Breast epithelium (tissue), 4 donors: ENCODE measurements around the gene NME7. TPM values are rescaled to one million over a fixed set of nuclear protein-coding genes. Genes with fewer than 3 reads are reported as not detected.

ENCODE experiments used
- DNase-seq, 2 donors: peaks; one replicate each; pipeline ENCODE4 v3.0.0-alpha.2; 2019; ENCODE audit warnings: low spot score in 2 of 2
- H3K27ac ChIP-seq, 2 donors: fragments of 200-600 bp; sonication (generic) in 1 of 2; one replicate each; pipeline ENCODE4 v1.5.1; 2016 to 2019; ENCODE audit warnings: mild to moderate bottlenecking in 1 of 2
- H3K27me3 ChIP-seq, 2 donors: fragments of 200-600 bp; sonication (generic) in 1 of 2; one replicate each; pipeline versions ENCODE4 v1.5.1 to v1.6.0; 2017 to 2019; ENCODE audit warnings: control low read depth in 1 of 2, mild to moderate bottlenecking in 1 of 2
- H3K36me3 ChIP-seq: fragments of 200-600 bp; one replicate; pipeline ENCODE4 v1.5.1; 2019
- H3K4me1 ChIP-seq, 2 donors: fragments of 200-600 bp; sonication (generic); one replicate each; pipeline ENCODE4 v1.5.1; 2016 to 2019; ENCODE audit warnings: control low read depth in 1 of 2
- H3K4me3 ChIP-seq, 3 donors: fragments of 200-600 bp; sonication (generic); 1 replicate in 2 of 3; 2 replicates in 1 of 3; pipeline ENCODE4 v1.5.1; 2016 to 2019; ENCODE audit warnings: mild to moderate bottlenecking in 3 of 3, moderate library complexity in 2 of 3
- H3K9me3 ChIP-seq, 2 donors: fragments of 200-600 bp; sonication (generic) in 1 of 2; one replicate each; pipeline ENCODE4 v1.5.1; 2016 to 2019; ENCODE audit warnings: control low read depth in 1 of 2
- CTCF ChIP-seq, 3 donors: fragments of 450-650 bp; IDR thresholded peaks; one replicate each; pipeline ENCODE4 v1.5.1; 2016 to 2017; ENCODE audit warnings: antibody characterized with exemption in 3 of 3, mild to moderate bottlenecking in 3 of 3, moderate library complexity in 3 of 3
- POLR2A ChIP-seq: fragments of 450-650 bp; IDR thresholded peaks from one replicate; pipeline ENCODE4 v1.6.1; 2016; ENCODE audit warnings: antibody characterized with exemption, mild to moderate bottlenecking, moderate library complexity
- POLR2AphosphoS5 ChIP-seq, 3 donors: sonication (generic); formaldehyde crosslinking; IDR thresholded peaks; one replicate each; pipeline ENCODE4 v1.6.1; 2017; ENCODE audit warnings: antibody characterized with exemption in 3 of 3
- intact Hi-C: fragments of 100-400 bp; cut with DNase I; formaldehyde crosslinking; loops from one replicate; pipeline ENCODE4 v1.15.1; 2023; ENCODE audit warnings: low total_unique reads
- total RNA-seq, 3 donors: library from RNA; depleted of rRNA; stranded (reverse); fragments of >200 nt; gene quantifications; one replicate each; pipeline ENCODE4 v1.1.0, GENCODE V29; 2016

NME7 gene
- total RNA-seq, 3 donors from 2014 or later, result 13.0 to 22.8 (median 16.7) TPM

- no peak for DNase-seq
- H3K36me3 ChIP-seq, result no peaks in the 10 kb centered on the region
- no peaks in the 10 kb centered on the region for H3K4me1 ChIP-seq
- no peaks in the 10 kb centered on the region for H3K27me3 ChIP-seq
- intact Hi-C loops, result no loop called here
- H3K9me3 ChIP-seq, result no peaks in the 10 kb centered on the region
- H3K27ac ChIP-seq, result no peak overlapping the region
- no peak overlapping the region for H3K4me3 ChIP-seq
- TF ChIP-seq POLR2AphosphoS5 (IDR thresholded peaks at IDR 0.05) (no peak), CTCF (IDR thresholded peaks at IDR 0.05) (no peak), POLR2A (no peak)
Measured at GRCh38 chr1:169235568-169235967, 132.0 kb downstream of the NME7 start.

- Histone ChIP-seq H3K36me3 (no peaks in the 10 kb centered on the region), H3K9me3 (no peaks in the 10 kb centered on the region), H3K4me1 (no peaks in the 10 kb centered on the region), H3K4me3 (no peak overlapping the region), H3K27ac (no peak overlapping the region), H3K27me3 (no peaks in the 10 kb centered on the region)
- TF ChIP-seq POLR2A, result no peak
- no peak for TF ChIP-seq POLR2AphosphoS5 (IDR thresholded peaks at IDR 0.05)
- no peak for TF ChIP-seq CTCF (IDR thresholded peaks at IDR 0.05)
- intact Hi-C loops, result no loop called here
- no peak for DNase-seq
Measured at GRCh38 chr1:169234780-169235179, 132.8 kb downstream of the NME7 start.

- TF ChIP-seq POLR2A, result no peak
- TF ChIP-seq CTCF (IDR thresholded peaks at IDR 0.05), result no peak
- TF ChIP-seq POLR2AphosphoS5 (IDR thresholded peaks at IDR 0.05), result no peak
- Histone ChIP-seq H3K36me3 (no peaks in the 10 kb centered on the region), H3K4me3 (no peak overlapping the region), H3K4me1 (no peaks in the 10 kb centered on the region), H3K27ac (no peak overlapping the region), H3K27me3 (no peaks in the 10 kb centered on the region), H3K9me3 (no peaks in the 10 kb centered on the region)
- intact Hi-C loops, result no loop called here
- no peak for DNase-seq
Measured at GRCh38 chr1:169217636-169218035, 150.0 kb downstream of the NME7 start.

- no peak overlapping the region for H3K27ac ChIP-seq
- intact Hi-C loops, result no loop called here
- no peaks in the 10 kb centered on the region for H3K9me3 ChIP-seq
- no peaks in the 10 kb centered on the region for H3K4me1 ChIP-seq
- no peaks in the 10 kb centered on the region for H3K36me3 ChIP-seq
- DNase-seq, result no peak
- H3K27me3 ChIP-seq, result no peaks in the 10 kb centered on the region
- no peak overlapping the region for H3K4me3 ChIP-seq
- TF ChIP-seq POLR2A (no peak), POLR2AphosphoS5 (IDR thresholded peaks at IDR 0.05) (no peak), CTCF (IDR thresholded peaks at IDR 0.05) (no peak)
Measured at GRCh38 chr1:169214598-169214997, 153.0 kb downstream of the NME7 start.

GRCh38 chr1:169212088-169212487 lies 155.5 kb downstream of the NME7 start:
- Histone ChIP-seq H3K27me3 (no peaks in the 10 kb centered on the region), H3K9me3 (no peaks in the 10 kb centered on the region), H3K4me1 (no peaks in the 10 kb centered on the region), H3K36me3 (no peaks in the 10 kb centered on the region), H3K27ac (no peak overlapping the region), H3K4me3 (no peak overlapping the region)
- TF ChIP-seq POLR2A, result no peak
- TF ChIP-seq CTCF (IDR thresholded peaks at IDR 0.05), result no peak
- no peak for TF ChIP-seq POLR2AphosphoS5 (IDR thresholded peaks at IDR 0.05)
- intact Hi-C loops, result no loop called here
- DNase-seq, result no peak
